A673 (cell line): Measurements from ENCODE around the gene MGAT4D.

Experiments
- CTCF ChIP-seq: fragments of 300-800, 200-600 bp; sonication (generic); conservative IDR thresholded peaks from 2 replicates; pipeline ENCODE4 v1.5.1; 2017; ENCODE audit warnings: low read depth, mild to moderate bottlenecking, antibody characterized with exemption, low read length, moderate library complexity, mixed read lengths
- EZH2 ChIP-seq: fragments of 200-600 bp; sonication (generic); IDR thresholded peaks from 2 replicates; pipeline ENCODE4 v1.6.1; 2017; ENCODE audit warnings: borderline replicate concordance, low read depth, mild to moderate bottlenecking, mixed read lengths, antibody characterized with exemption, low read length; ENCODE audit not compliant: poor library complexity, severe bottlenecking

- TF ChIP-seq CTCF (no peak), EZH2 (peak; percentile 54)
Measured at GRCh38 chr4:140497747-140498636, at the start of gene MGAT4D.
